A549 (cell line): ENCODE data around the gene SH3PXD2B. TPM values are rescaled to one million over a fixed set of nuclear protein-coding genes. Genes with fewer than 3 reads are reported as not detected.

Experiments used
- ATAC-seq, 2 experiments: fragments of 200-7000 bp in 1 of 2; fragments of >200 bp in 1 of 2; cut with Nextera tagmentation in 1 of 2; cut with Tn5 transposase in 1 of 2; 3 replicates each; pipeline versions ENCODE4 v1.8.0 to v1.9.1; 2018 to 2020; ENCODE audit warnings: mild to moderate bottlenecking in 1 of 2, moderate library complexity in 1 of 2
- CTCF ChIA-PET: fragments of 300-600 bp; sonication (Branson Sonifier 250); formaldehyde crosslinking; extraction: SDS; loops from one replicate; lab custom pipeline; 2021; ENCODE audit warnings: antibody characterized with exemption, inconsistent platforms; lab: Yijun Ruan, JAX
- POLR2A ChIA-PET: fragments of 350-600 bp; formaldehyde crosslinking; extraction: SDS; loops from one replicate; lab custom pipeline; 2021; ENCODE audit warnings: antibody characterized with exemption, inconsistent platforms; lab: Yijun Ruan, JAX
- DNase-seq, 2 experiments: peaks; one replicate each; pipeline versions ENCODE4 v3.0.0 to v3.0.0-alpha.2; 2011 to 2016; ENCODE audit warnings: low read depth in 1 of 2, low spot score in 1 of 2
- FAIRE-seq: peaks from 2 replicates; lab custom pipeline; 2011; peaks lifted over from hg19 to GRCh38; lab: Jason Lieb, UNC
- H3K27ac ChIP-seq, 2 experiments: fragments of >200 bp; sonication (Bioruptor Twin); formaldehyde crosslinking; 3 replicates each; pipeline ENCODE4 v1.5.1; 2016 to 2017
- H3K4me1 ChIP-seq: fragments of >200 bp; sonication (Bioruptor Twin); formaldehyde crosslinking; 3 replicates; pipeline ENCODE4 v1.6.1; 2016
- H3K4me2 ChIP-seq: fragments of >200 bp; sonication (Bioruptor Twin); formaldehyde crosslinking; 3 replicates; pipeline ENCODE4 v1.6.1; 2016
- H3K4me3 ChIP-seq: fragments of >200 bp; sonication (Bioruptor Twin); formaldehyde crosslinking; 3 replicates; pipeline ENCODE4 v1.5.1; 2016
- H3K9me3 ChIP-seq: fragments of >200 bp; sonication (Bioruptor Twin); formaldehyde crosslinking; 3 replicates; pipeline ENCODE4 v1.6.1; 2016
- E2F6 ChIP-seq: IDR thresholded peaks from 2 replicates; pipeline ENCODE4 v1.6.1; 2012; ENCODE audit warnings: low read depth, borderline replicate concordance
- EHF ChIP-seq: fragments of 250-450 bp; sonication (Bioruptor Pico); IDR thresholded peaks from 2 replicates; pipeline ENCODE4 v1.5.0; 2020; ENCODE audit warnings: mild to moderate bottlenecking
- ELK1 ChIP-seq: fragments of 150-350 bp; IDR thresholded peaks from 2 replicates; pipeline ENCODE4 v1.6.1; 2014; ENCODE audit warnings: low read depth, mild to moderate bottlenecking, low read length
- EP300 ChIP-seq, 2 experiments: fragments of >200 bp; sonication (Bioruptor Twin); formaldehyde crosslinking; IDR thresholded peaks; 2 replicates in 1 of 2; 3 replicates in 1 of 2; pipeline ENCODE4 v1.6.1; 2016 to 2017
- FOSB ChIP-seq: fragments of 250-450 bp; sonication (Bioruptor Pico); IDR thresholded peaks from 2 replicates; pipeline ENCODE4 v1.5.0; 2020; ENCODE audit warnings: mild to moderate bottlenecking, moderate library complexity
- FOXS1 ChIP-seq: fragments of 250-450 bp; sonication (Bioruptor Pico); IDR thresholded peaks from 2 replicates; pipeline ENCODE4 v1.5.0; 2020; ENCODE audit warnings: mild to moderate bottlenecking, moderate library complexity
- HDAC2 ChIP-seq: fragments of 200-600 bp; sonication (generic); IDR thresholded peaks from 2 replicates; pipeline ENCODE4 v1.6.1; 2016
- HOXB5 ChIP-seq: fragments of 250-450 bp; sonication (Bioruptor Pico); IDR thresholded peaks from 2 replicates; pipeline ENCODE4 v1.5.0; 2020; ENCODE audit warnings: mild to moderate bottlenecking, moderate library complexity
- JUN ChIP-seq, 2 experiments: fragments of >200 bp; sonication (Bioruptor Twin); formaldehyde crosslinking; IDR thresholded peaks; 2 replicates in 1 of 2; 3 replicates in 1 of 2; pipeline ENCODE4 v1.6.1; 2016 to 2017
- JUNB ChIP-seq: fragments of >200 bp; sonication (Bioruptor Twin); formaldehyde crosslinking; IDR thresholded peaks from 2 replicates; pipeline ENCODE4 v1.6.1; 2016
- KDM5A ChIP-seq: fragments of 200-600 bp; sonication (generic); IDR thresholded peaks from 2 replicates; pipeline ENCODE4 v1.6.1; 2016; ENCODE audit warnings: antibody characterized with exemption, mild to moderate bottlenecking
- MAFK ChIP-seq: fragments of 450-650 bp; IDR thresholded peaks from 2 replicates; pipeline ENCODE4 v1.6.1; 2014; ENCODE audit not compliant: partially characterized antibody
- MAX ChIP-seq: IDR thresholded peaks from 2 replicates; pipeline ENCODE4 v1.6.1; 2012
- MAZ ChIP-seq: fragments of 150-350 bp; IDR thresholded peaks from 2 replicates; pipeline ENCODE4 v1.6.1; 2014; ENCODE audit warnings: antibody characterized with exemption, low read depth, low read length, borderline replicate concordance
- POLR2A ChIP-seq: IDR thresholded peaks from 2 replicates; pipeline ENCODE4 v1.6.1; 2012; ENCODE audit warnings: mild to moderate bottlenecking, low read length
- REST ChIP-seq: fragments of 200-600 bp; sonication (generic); IDR thresholded peaks from 2 replicates; pipeline ENCODE4 v1.6.1; 2016; ENCODE audit warnings: antibody characterized with exemption, mild to moderate bottlenecking, moderate library complexity
- SREBF2 ChIP-seq: fragments of 450-650 bp; IDR thresholded peaks from 2 replicates; pipeline ENCODE4 v1.6.1; 2014; ENCODE audit warnings: mild to moderate bottlenecking, moderate library complexity
- USF2 ChIP-seq: fragments of 450-650 bp; IDR thresholded peaks from 2 replicates; pipeline ENCODE4 v1.6.1; 2014; ENCODE audit warnings: antibody characterized with exemption
- ZC3H11A ChIP-seq: fragments of 450-650 bp; IDR thresholded peaks from 2 replicates; pipeline ENCODE4 v1.6.1; 2014; ENCODE audit warnings: antibody characterized with exemption, mild to moderate bottlenecking
- WGBS: methylation state at CpG from one replicate; pipeline ENCODE4 v1.1.6; 2017; ENCODE audit errors: missing lambda C conversion rate; 5-methylcytosine and 5-hydroxymethylcytosine counted together
- polyA plus RNA-seq, 4 experiments: library from polyadenylated mRNA; depleted of rRNA in 3 of 4; stranded (reverse); fragments of >200 nt; fragmentation: RNase III in 1 of 4; extraction: RNeasy Plus Mini Kit Qiagen cat#74134 plus additional on column Dnase treatment in 1 of 4; gene quantifications; 2 replicates in 3 of 4; 3 replicates in 1 of 4; pipeline ENCODE4 v1.2.3, GENCODE V29; 2011 to 2017
- TF ChIP-seq, protein P1 (sequence below): fragments of 250-450 bp; sonication (Bioruptor Pico); IDR thresholded peaks from 2 replicates; pipeline ENCODE4 v1.5.0; 2020; ENCODE audit warnings: low read depth, mild to moderate bottlenecking, moderate library complexity

Gene SH3PXD2B
- polyA plus RNA-seq, 2 of the 4 experiments (the other 2 are of a cell fraction): 15.1 to 15.5 TPM

GRCh38 chr5:172423379-172424110, 30.8 kb downstream of the SH3PXD2B start:
- Histone ChIP-seq H3K27ac (no peak overlapping the region), H3K9me3 (no peaks in the 10 kb centered on the region), H3K4me2 (no peak overlapping the region), H3K4me3 (no peak overlapping the region), H3K4me1 (peaks cover 26% of the 10 kb centered on the region)
- ChIA-PET CTCF (interaction anchor here (1.0 to 1.6 kb wide), 4 partner anchors 15 to 274 kb away, joined by 3 to 7 read pairs (median 4); no protein-coding TSS in a partner anchor), POLR2A (no interaction called here)
- TF ChIP-seq ELK1 (no peak), USF2 (peak; percentile 49; the same call in 1 of the 2 replicates), EP300 (IDR thresholded peaks at IDR 0.05) (no peak), SREBF2 (no peak), E2F6 (no peak), FOSB (no peak), POLR2A (no peak), FOXS1 (no peak), EHF (CRISPR knock-in tag) (no peak)
- DNase-seq (peak in 1 of 2 experiments; percentile 62), ATAC-seq (no peak), FAIRE-seq (no peak)
- 93% methylated on average over 20 of the region's 20 CpGs for WGBS

GRCh38 chr5:172422255-172422654, 32.1 kb downstream of the SH3PXD2B start:
- DNase-seq: no peak
- POLR2A ChIA-PET: no interaction called here
- WGBS: 94% methylated on average over 10 of the region's 10 CpGs
- H3K4me3 ChIP-seq: no peak overlapping the region
- H3K27ac ChIP-seq: no peak overlapping the region
- peaks cover 36% of the 10 kb centered on the region for H3K4me1 ChIP-seq
- H3K9me3 ChIP-seq: no peaks in the 10 kb centered on the region
- no peak for ATAC-seq
- TF ChIP-seq MAX: no peak
- no peak for TF ChIP-seq ZC3H11A
- no peak for TF ChIP-seq JUNB
- no peak for TF ChIP-seq HOXB5 (CRISPR knock-in tag)
- TF ChIP-seq FOXS1: no peak
- no peak for TF ChIP-seq MAZ
- no peak for TF ChIP-seq KDM5A
- no peak for TF ChIP-seq SREBF2
- no peak for TF ChIP-seq HDAC2
- TF ChIP-seq JUN (IDR thresholded peaks at IDR 0.05): no peak
- CTCF ChIA-PET: interaction anchor here (0.7 to 1.6 kb wide), 3 partner anchors 12 to 469 kb away, joined by 3 to 5 read pairs (median 4); no protein-coding TSS in a partner anchor
- no peak for FAIRE-seq
- H3K4me2 ChIP-seq: no peak overlapping the region

GRCh38 chr5:172421020-172421419, 33.3 kb downstream of the SH3PXD2B start:
- WGBS: 87% methylated on average over 7 of the region's 7 CpGs
- CTCF ChIA-PET: interaction anchor here (1.7 kb wide), 1 partner anchor 13 kb away, joined by 3 read pairs; no protein-coding TSS in a partner anchor
- TF ChIP-seq EP300 (IDR thresholded peaks at IDR 0.05) (no peak), MAFK (no peak), REST (no peak)
- TF ChIP-seq, protein P1, sequence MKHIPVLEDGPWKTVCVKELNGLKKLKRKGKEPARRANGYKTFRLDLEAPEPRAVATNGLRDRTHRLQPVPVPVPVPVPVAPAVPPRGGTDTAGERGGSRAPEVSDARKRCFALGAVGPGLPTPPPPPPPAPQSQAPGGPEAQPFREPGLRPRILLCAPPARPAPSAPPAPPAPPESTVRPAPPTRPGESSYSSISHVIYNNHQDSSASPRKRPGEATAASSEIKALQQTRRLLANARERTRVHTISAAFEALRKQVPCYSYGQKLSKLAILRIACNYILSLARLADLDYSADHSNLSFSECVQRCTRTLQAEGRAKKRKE (CRISPR knock-in tag): no peak
- Histone ChIP-seq H3K4me3 (no peak overlapping the region), H3K27ac (no peak overlapping the region), H3K4me1 (peaks cover 36% of the 10 kb centered on the region), H3K4me2 (peak overlapping the region; percentile 37; the same call in 2 of the 3 replicates), H3K9me3 (no peaks in the 10 kb centered on the region)
- POLR2A ChIA-PET: no interaction called here
- DNase-seq: no peak
- FAIRE-seq: no peak
- no peak for ATAC-seq
